Esophagus squamous epithelium (tissue), 4 donors: Measurements from ENCODE around the gene NIM1K.

ENCODE experiments used
- CTCF ChIP-seq, 6 experiments: fragments of 450-650 bp in 4 of 6; fragments of 200-600 bp in 2 of 6; sonication (generic) in 2 of 6; IDR thresholded peaks; one replicate each; pipeline ENCODE4 v1.5.1; 2016 to 2019; ENCODE audit warnings: antibody characterized with exemption in 6 of 6, mild to moderate bottlenecking in 4 of 6, moderate library complexity in 4 of 6
- POLR2A ChIP-seq, 4 donors: fragments of 450-650 bp; IDR thresholded peaks; one replicate each; pipeline ENCODE4 v1.6.1; 2017; ENCODE audit warnings: antibody characterized with exemption in 4 of 4, mild to moderate bottlenecking in 4 of 4, moderate library complexity in 3 of 4

DNA sequence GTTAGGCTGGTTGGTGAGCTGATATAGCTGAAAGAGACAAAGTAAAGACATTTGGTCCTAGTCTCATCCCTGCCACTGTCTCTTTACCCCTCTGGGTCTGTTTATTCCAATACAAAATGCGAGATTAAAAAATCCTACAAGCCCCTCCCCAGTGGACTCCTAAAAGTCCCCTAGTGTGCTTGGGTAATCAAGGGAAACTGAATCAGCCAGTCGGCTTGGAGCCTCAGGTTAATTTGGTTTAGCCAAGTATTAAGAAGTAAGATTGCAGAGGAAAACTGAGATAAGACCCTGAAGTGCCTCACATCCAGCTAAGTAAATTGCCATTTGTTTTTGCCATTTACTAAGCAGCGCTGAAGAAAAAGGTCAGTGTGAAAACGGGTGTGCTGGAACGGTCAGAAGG is 10.4 kb downstream of the NIM1K start:
- TF ChIP-seq CTCF (IDR thresholded peaks at IDR 0.05) (no peak), POLR2A (IDR thresholded peaks at IDR 0.05) (no peak)
